Measurements from ENCODE around the gene BHLHE23.

DNA sequence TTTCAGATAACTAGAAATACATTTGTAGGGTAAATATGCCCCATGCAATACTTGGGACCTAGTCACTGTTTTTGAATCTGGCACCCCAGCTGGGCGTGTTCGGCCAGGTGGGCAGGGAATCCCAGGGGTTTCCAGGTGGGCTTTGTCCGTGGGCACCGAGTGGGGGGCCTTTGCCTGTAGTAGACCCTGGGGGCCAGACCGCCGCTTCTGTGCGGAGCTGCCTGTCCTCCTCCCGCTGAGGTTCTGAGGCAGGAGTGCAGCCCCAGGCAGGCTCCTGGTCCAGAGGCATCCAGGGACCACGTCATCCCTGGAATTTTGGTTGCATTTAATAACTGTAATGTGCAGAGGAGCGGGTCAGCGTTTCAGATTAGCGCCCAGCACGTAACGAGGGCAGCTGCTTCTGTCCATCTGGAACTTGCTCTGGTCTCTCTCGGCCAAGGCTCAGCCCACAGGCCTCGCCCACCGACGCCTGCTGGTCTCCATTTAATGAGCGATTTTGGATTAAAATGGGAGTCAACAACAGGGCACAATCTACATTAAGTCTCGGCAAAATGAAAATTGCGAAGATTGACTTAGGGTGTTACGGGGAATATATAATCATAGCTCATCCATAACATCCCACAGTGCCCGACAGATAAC is 12.8 kb downstream of the BHLHE23 start:
- TF ChIP-seq, protein P1, sequence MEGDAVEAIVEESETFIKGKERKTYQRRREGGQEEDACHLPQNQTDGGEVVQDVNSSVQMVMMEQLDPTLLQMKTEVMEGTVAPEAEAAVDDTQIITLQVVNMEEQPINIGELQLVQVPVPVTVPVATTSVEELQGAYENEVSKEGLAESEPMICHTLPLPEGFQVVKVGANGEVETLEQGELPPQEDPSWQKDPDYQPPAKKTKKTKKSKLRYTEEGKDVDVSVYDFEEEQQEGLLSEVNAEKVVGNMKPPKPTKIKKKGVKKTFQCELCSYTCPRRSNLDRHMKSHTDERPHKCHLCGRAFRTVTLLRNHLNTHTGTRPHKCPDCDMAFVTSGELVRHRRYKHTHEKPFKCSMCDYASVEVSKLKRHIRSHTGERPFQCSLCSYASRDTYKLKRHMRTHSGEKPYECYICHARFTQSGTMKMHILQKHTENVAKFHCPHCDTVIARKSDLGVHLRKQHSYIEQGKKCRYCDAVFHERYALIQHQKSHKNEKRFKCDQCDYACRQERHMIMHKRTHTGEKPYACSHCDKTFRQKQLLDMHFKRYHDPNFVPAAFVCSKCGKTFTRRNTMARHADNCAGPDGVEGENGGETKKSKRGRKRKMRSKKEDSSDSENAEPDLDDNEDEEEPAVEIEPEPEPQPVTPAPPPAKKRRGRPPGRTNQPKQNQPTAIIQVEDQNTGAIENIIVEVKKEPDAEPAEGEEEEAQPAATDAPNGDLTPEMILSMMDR (IDR thresholded peaks at IDR 0.05): no peak
- TF ChIP-seq, protein P2, sequence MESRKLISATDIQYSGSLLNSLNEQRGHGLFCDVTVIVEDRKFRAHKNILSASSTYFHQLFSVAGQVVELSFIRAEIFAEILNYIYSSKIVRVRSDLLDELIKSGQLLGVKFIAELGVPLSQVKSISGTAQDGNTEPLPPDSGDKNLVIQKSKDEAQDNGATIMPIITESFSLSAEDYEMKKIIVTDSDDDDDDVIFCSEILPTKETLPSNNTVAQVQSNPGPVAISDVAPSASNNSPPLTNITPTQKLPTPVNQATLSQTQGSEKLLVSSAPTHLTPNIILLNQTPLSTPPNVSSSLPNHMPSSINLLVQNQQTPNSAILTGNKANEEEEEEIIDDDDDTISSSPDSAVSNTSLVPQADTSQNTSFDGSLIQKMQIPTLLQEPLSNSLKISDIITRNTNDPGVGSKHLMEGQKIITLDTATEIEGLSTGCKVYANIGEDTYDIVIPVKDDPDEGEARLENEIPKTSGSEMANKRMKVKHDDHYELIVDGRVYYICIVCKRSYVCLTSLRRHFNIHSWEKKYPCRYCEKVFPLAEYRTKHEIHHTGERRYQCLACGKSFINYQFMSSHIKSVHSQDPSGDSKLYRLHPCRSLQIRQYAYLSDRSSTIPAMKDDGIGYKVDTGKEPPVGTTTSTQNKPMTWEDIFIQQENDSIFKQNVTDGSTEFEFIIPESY (IDR thresholded peaks at IDR 0.05; ENCODE audit: borderline replicate concordance, low read depth): no peak
- TF ChIP-seq, protein P3, sequence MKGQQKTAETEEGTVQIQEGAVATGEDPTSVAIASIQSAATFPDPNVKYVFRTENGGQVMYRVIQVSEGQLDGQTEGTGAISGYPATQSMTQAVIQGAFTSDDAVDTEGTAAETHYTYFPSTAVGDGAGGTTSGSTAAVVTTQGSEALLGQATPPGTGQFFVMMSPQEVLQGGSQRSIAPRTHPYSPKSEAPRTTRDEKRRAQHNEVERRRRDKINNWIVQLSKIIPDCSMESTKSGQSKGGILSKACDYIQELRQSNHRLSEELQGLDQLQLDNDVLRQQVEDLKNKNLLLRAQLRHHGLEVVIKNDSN (IDR thresholded peaks at IDR 0.05; ENCODE audit: borderline replicate concordance, low read depth): no peak
- TF ChIP-seq JUND (IDR thresholded peaks at IDR 0.05): no peak
- no peak for TF ChIP-seq RXRA (IDR thresholded peaks at IDR 0.05; ENCODE audit: borderline replicate concordance, low read depth)

Measured in SK-N-SH (cell line).